GM21717 (cell line): ENCODE measurements around the gene SNX30.
A peak's percentile ranks its signal among the peaks of the same experiment; 100 is the strongest.

Experiments
- ATAC-seq: cut with Tn5 transposase; IDR thresholded peaks from one replicate; pipeline ENCODE4 v1.9.1; 2021; ENCODE audit warnings: mild to moderate bottlenecking, moderate library complexity; ENCODE audit not compliant: unreplicated experiment

The SNX30 gene

DNA sequence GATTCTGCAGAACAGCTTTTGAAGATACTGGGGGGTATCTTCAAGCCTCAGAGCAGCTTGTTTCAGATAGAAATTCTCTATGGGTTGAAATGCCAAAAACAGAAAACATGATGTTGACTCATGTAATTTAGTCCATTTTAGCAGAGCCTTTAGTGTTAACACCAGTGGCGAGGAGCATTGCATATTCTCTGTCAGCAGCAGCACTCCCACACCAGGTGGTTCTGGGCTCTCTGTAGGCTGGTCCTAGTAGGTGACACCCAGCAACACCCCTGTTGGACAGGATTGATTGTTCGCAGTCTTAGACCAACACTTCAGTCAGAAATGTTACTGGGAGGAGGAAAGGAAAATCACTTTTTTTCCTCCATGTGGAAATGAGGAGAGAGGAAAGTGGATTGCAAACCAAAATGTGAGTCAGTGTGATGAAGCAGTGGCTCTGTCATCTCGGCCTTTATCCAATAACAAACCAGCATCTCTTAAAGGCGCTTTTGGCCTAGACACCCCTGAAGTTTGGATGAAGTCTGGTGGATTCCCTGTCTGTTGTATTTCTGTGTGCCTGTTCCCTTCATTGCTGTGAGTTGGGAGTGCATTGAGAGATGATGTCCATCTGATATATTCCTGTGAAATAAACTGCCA lies 123.3 kb downstream of the SNX30 start:
- no peak for ATAC-seq

DNA sequence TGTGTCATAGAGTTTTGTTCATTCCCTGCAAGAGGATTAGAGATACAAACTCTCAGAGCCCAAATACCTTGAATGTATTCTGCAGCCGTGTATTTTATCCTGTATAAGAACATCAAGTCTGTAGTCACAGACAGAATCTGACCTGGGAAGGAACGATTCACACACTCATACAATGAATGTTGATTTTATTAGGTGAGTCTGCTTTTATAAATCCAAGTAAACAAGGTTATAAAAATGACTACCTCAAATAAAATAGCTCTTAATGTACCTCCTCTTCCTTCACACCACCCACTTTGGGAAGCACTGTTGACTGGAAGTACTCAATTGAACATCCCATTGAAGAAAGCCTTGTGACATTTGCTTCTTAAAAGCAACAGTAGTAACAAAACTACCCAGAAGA lies 128.2 kb downstream of the SNX30 start:
- ATAC-seq: no peak

DNA sequence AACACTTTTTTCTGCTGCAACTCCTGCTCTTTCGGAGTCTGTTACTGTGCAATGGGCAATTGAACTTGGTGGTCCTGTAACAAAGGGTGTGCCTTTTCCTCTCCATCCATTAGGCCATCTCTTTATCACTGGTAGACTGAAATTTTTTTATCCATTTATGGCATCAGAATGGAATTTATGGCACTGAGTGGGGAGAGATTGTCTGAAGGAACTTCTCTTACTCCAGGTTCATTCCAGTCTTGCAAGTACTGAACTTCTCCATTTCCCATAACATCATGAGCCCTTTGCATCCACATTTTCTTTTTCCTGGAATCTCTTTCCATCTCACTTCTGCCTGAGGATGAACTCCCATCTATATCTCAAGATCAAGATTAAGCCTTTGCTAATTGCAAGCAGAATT lies 130.1 kb downstream of the SNX30 start:
- no peak for ATAC-seq

DNA sequence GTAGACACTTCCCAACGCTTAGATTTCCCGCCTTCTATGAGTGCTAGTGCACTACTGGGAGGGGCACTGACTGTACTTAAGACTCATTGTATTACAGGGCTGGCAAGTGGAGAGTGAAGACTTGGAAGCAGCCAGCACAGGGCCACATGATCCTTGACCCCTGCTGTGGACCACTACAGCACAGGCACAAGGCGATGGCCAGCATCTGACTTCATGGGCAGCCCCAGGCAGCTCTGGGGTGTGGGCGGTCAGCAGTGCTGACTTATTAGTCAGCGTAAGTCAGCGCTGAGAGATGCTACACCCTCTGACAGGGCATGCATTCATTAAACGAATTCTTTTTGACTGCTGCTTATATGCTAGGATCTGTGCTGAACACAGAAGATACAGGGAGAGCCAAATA lies 130.8 kb downstream of the SNX30 start:
- ATAC-seq: no peak

DNA sequence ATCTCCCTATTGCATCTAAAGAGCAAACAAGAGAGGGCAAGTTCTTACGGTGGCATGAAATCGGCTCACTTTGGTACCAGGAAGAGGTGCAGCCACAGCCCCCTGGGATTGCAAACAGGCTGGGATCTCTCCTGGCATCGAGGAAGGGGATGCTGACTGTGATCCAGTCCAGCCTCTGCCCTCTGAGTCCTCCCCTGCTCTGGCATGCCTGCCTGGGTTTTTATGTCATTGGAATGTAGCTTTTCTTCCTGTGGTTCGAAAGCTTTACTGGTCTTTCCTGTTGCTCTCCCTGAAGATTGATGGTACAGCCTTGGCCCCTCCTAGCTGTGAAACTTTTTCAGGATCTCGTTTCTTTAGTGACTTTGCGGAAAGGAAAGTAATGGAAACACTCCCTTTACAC lies 133.5 kb downstream of the SNX30 start:
- no peak for ATAC-seq

DNA sequence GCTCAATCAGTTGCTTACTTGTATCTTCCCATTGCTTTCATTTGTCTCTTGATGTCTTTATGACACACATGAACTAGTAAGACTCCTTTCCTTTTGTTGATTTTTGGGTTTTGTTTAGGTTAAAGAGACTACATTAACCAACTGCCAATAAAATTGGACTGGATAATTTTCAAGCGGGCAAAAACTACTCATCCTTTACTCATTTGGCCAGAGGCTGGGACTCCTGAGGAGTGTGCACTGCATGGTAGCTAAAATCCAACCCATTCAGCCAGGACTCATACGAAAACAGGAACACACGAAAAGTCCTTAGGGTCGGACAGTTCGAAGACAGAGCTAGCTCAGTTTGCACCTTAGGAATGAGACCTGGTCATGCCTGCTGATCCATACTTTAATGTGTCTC lies 134.2 kb downstream of the SNX30 start:
- ATAC-seq: no peak

DNA sequence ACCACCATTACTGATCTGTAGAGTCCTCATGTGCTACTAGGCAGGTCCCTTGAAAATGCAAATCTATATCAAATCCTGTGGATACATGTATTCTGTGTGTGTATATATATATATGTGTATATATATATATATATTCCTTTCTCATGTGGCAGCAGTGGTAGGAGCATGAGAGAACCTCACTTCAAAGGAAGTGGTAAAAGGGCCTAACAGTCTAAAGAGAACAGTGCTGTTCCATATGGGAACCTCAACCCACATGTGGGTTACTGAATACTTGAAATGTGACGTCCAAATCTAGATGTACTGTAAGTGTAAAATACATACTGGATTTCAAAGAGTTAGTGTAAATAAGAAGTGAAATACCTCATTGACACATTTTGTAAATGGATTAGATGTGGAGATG lies 134.8 kb downstream of the SNX30 start:
- ATAC-seq: no peak

DNA sequence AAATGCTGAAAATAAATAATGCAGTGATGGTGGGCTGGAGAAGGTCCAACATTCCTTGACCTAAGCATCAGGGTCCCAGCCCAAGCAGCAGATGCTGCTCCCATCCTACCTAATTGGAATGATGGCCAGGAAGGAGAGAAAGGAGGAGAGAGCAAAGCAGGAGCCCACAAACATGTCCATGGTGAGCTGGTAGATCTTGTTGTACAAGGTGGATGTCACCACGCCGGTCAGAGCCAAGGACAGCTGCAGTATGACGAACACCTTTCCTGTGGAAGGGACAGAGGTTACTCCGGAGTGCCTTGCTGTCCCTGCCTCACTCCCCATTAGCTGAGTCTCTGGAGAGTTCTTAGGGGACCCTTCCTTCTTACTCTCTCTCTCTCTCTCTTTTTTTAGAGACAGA lies 135.8 kb downstream of the SNX30 start:
- ATAC-seq: no peak

DNA sequence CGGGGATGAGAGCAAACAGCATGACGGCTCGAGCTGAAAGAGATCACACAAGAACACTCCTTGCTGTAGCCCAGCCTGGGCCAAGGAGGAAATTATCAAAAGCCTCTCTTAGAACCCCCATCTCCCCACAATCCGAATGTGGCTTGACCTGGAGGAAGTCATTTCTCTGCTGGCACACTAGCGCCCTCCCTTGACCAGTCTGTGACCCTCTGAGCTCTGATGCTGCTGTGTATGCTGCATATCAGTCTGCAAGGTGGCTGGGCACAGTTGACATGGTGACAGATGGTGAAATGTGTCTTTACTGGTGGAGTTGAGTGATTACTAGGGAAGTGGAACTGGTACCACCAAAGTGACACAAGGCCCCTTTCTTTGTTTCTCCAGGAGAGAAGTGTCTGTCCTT lies 136.8 kb downstream of the SNX30 start:
- ATAC-seq: no peak

DNA sequence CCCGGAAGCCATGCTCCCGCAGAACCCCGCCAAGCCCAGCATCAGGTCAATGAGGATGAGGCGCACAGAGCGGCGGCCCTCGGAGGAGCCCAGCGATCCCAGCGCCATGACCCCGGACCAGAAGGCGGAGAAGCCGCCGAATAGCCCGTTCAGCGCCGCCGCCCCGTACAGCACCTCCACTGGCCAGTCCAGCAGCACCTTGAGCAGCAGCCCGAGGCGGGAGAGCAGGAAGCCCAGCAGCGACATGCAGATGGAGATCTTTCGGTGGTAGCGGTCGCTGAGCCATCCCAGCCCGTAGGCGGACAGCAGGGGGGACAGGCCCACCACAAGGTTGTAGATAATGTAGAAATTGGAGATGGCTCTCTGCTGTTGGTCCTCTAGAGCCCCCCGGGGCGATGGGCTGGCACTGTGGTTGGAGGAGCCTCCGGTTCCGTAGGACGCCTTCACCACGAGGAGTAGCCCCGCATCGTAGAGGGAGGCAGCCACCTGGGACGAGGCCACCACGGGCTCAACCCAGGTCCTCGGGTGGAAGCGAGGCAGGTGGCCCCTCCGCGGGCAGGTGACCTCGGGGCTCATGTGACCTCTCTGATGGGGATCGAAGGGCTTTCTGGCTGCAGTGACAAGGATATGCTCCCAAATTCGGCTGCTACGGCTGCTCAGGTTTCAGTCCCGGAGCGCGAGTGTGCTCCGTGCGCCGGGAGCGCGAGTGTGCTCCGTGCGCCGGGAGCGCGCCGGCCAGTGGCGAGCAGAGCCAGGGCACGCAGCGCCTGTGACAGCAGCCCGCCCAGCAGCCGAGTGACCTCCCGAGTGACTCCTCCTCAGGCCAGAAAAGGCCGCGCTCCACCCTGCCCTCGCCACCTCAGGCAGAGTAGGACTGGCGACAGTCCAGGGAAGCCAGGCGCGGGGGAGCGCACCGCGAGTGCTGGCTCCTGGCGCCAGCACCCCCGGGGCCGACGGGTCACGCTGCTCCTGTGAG lies 139.8 kb downstream of the SNX30 start, which contains the start of gene SLC46A2:
TSS of gene SLC46A2 (minus strand) at position 771 of the 976 bp plus-strand sequence. CDS start at position 576, 195 bp downstream.
- no peak for ATAC-seq

DNA sequence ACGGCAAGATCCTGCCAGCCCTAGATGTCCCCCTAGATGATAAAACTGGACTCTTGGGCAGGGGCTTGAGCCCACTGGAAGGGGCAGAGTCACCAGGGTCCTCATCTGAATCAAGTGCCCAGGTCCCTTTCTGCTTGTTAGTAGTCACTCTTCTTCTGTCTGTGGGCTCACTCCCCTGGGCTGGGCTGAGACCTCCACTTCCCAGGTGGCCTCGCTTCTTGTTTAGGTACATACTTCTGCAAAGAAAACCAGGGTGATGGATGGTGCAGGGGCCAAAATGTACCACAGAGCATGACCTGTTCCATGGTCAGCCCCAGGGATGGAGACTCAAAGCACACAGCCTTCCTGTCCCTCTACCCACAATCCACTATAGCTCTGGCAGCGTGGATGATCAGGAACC lies 141.0 kb downstream of the SNX30 start:
- ATAC-seq: no peak

DNA sequence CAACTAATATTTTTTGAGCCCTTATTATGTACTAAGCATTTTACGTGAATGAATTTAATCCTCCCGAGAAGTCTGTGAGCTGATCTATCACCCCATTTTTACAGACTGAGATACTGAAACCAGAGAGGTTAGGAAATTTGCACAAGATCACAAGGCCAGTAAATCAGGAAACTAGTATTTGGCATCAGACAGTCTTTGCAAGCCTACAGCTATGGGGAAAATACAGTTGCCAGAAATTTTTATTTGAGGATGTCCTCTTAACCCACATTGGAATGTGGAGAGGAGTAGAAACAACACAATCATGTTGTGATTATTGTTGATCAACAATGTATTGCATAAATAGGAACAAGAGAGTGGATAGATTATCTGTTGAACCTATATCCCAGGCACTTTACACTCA lies 142.4 kb downstream of the SNX30 start:
- no peak for ATAC-seq

DNA sequence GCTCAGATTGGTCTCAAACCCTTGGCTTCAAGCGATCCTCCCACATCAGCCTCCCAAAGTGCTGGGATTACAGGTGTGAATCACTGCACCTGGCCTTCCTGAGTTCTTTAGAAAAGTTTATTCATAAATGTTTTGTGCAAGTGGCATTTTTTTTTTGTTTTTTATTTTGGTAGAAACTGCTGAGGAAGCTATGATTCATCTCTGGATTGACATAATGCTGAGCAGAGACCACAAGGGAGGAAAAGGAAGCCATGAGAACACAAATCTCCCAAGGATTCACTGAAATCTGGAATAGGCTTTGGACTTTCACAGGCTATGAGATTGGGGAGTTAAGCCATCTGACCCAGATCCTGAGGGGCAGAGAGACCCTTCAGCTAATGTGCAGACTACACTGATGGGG lies 143.5 kb downstream of the SNX30 start:
- ATAC-seq: no peak

DNA sequence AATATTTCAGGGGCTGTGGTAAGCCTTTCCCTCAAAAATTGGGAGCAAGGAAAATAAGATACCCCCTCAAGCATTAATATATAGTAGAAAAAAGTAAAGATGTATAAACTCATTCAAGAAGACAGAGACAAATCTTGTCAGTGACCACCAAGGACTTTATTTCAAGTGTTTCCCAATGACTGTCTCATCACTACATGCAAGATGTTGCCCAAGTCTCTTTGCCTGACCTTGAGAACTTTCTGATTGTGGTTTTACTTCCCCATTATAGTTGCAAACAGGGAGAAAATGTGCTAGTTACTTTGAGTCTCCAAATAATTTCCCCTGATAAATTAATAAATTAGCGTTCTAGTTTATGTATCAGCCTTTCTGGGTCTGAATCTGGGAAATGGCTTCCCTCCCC lies 144.1 kb downstream of the SNX30 start:
- no peak for ATAC-seq

DNA sequence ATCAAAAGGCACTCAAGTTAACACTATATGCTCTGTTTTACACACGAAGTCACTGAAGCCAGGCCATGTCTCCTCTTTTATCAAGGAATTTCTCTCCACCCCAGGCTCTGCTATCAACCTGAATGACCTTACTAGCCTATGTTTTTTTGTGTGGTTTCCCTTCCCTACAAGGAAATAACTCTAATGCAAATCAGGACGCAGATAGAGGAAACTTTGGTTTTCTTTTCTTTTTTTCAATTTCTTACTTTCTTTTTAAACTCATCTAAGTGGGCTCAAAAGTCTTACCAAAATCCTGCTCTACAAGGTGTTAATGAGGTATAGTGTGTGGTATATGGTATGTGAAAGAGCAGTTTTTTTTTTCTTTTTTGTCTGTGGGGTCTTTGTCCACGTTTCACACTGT lies 145.6 kb downstream of the SNX30 start:
- ATAC-seq: peak; percentile 61

DNA sequence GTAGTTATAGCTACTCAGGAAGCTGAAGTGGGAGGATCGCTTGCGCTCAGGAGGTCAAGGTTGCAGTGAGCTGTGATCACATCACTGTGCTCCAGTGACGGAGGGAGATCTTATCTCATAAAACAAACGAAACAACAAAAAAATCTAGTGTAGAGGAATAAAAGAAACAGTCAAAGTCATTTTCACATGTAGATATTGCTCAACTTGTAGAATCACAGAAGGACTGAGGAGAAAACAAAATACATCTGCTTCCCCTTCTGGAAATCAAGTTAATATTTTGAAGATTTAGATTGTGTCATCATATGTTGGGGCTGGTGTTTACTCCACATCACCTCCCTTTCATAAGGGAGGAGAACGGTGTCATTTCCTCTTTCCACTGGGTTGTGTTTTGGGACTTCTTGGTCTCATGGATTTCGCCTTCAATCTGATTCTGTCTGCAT lies 148.3 kb downstream of the SNX30 start:
- ATAC-seq: no peak

DNA sequence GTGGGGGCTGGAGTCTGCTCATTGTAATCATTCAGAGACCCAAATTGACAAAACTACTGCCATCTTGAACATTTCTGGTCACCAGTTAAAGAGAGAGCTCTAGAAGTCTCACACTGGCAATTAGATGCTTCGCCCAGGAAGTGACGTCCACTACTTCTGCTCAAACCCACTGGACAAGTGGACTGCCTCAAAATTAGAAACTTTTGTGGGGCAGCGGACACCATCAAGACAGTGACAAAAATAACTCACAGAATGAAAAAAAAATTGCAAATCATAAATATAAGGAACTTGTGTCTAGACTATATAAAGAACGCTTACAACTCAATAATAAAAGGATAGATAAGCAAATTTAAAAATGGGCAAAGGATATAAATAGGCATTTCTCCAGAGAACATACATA lies 149.9 kb downstream of the SNX30 start:
- no peak for ATAC-seq

DNA sequence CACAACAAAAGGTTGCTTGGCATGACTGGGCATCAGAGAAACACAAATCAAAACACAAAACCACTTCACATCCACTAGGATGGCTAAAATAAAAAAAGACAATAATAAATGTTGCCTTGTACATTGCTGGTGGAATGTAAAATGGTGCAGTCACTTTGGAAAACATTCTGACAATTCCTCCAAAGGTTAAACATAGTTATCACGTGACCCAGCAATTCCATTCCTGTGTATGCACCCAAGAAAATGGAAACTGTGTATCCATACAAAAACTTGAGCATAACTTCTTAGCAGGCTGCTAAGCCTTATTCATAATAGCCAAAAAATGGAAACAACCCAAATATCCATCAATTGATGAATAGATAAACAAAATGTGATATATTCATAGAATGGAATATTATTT lies 150.3 kb downstream of the SNX30 start:
- ATAC-seq: no peak

DNA sequence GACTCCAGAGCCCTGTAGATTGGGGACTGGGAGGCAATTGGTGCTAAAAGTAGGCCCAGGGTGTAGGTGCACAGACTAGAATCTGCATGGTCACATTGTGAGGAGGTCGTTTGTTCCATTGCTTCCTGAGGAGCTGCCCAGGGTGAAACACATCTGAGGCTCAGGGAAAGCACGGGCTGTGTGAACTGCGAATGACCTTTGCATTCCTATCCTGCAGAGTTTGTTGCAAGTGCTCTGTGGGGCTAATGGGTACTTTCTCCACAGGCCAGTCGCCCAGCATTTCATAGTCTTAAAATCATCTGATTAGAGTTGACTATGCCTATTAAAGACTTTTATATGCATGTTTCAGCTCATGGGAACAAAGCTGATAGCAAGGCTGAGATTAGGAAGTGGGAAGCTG lies 154.5 kb downstream of the SNX30 start:
- ATAC-seq: no peak

DNA sequence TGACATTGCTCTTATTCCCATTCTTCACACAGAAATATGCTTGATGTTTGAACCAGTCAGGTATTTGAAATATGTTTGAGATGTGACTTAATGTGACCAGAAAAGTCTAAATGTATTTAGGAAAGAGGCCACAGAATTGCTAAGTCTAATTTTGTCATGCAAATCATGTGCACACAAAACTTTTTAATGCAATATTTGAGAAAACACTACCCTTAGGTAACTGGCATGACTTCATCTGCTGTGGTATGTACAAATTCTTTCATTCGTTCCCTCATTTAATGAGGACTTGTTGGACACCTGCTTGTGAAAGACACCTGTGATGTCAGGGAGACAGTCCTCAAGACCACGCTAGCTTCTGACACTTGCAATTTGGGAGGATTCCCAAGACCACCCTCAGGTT lies 161.2 kb downstream of the SNX30 start:
- no peak for ATAC-seq

DNA sequence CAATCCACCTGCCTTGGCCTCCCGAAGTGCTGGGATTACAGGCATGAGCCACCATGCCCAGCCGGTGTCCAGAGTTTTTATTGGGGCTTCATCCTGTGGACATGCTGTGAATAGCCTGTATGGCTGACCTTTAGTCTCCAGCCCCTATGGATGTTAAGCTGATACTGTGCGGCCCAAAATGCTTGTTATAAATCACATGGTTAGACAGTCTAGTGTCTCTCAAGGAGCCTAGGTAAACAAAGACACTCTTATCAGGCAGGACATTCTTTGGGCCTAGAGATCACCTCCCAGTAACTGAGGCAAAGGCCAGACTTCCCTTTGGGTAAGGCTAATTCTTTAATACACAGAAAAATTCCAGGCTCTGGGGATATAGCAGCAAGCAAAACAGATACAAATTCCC lies 162.1 kb downstream of the SNX30 start:
- ATAC-seq: no peak

DNA sequence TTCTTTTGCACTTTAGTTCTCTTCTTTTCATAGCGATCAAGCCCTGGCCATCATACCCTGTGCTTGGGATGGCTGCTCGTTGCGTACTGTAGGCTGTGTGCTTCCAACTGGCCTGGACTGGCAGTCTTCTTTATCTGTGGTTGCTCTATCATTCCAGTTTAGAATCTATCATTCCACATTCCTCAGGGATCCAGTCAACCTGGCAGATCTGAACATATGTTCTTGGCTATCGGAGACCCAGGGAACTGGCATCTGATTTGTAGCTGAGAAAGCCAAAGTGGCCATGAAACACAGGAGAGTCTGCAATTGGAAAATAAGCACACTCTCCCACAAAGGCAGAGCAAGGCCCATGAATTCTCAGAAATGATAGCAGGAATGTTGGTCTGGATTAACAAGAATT lies 162.8 kb downstream of the SNX30 start:
- no peak for ATAC-seq
